Stomach (tissue), 9 donors: Measurements from ENCODE around the gene CRTC1. TPM values are rescaled to one million over a fixed set of nuclear protein-coding genes. Genes with fewer than 3 reads are reported as not detected.

Source experiments
- DNase-seq, 2 donors: peaks; one replicate each; pipeline versions ENCODE4 v3.0.0 to v3.0.0-alpha.2; 2013 to 2019
- H3K27ac ChIP-seq, 5 donors: fragments of 200-600 bp in 4 of 5; sonication (generic) in 4 of 5; one replicate each; pipeline ENCODE4 v1.5.1; 2013 to 2019; ENCODE audit warnings: mild to moderate bottlenecking in 1 of 5, moderate library complexity in 1 of 5
- H3K27me3 ChIP-seq, 3 donors: fragments of 200-600 bp; sonication (generic); one replicate each; pipeline ENCODE4 v1.5.1; 2017 to 2019; ENCODE audit warnings: mixed run types in 1 of 3
- H3K36me3 ChIP-seq, 4 donors: fragments of 200-600 bp; sonication (generic); 1 replicate in 3 of 4; 2 replicates in 1 of 4; pipeline ENCODE4 v1.5.1; 2016 to 2019
- H3K4me1 ChIP-seq, 4 donors: fragments of 200-600 bp; sonication (generic); one replicate each; pipeline ENCODE4 v1.5.1; 2016 to 2019
- H3K4me3 ChIP-seq, 4 donors: fragments of 200-600 bp; sonication (generic) in 3 of 4; one replicate each; pipeline ENCODE4 v1.5.1; 2016 to 2019; ENCODE audit warnings: mild to moderate bottlenecking in 1 of 4
- H3K9me3 ChIP-seq, 4 donors: fragments of 200-600 bp; sonication (generic); one replicate each; pipeline ENCODE4 v1.5.1; 2016 to 2019
- EP300 ChIP-seq: sonication (generic); formaldehyde crosslinking; IDR thresholded peaks from one replicate; pipeline ENCODE4 v1.6.1; 2017; ENCODE audit warnings: antibody characterized with exemption
- POLR2A ChIP-seq, 4 donors: fragments of 450-650 bp; IDR thresholded peaks; one replicate each; pipeline ENCODE4 v1.6.1; 2016; ENCODE audit warnings: antibody characterized with exemption in 4 of 4, control low read depth in 2 of 4, mild to moderate bottlenecking in 1 of 4, moderate library complexity in 1 of 4
- POLR2AphosphoS5 ChIP-seq, 3 donors: sonication (generic); formaldehyde crosslinking; IDR thresholded peaks; one replicate each; pipeline ENCODE4 v1.6.1; 2016; ENCODE audit warnings: antibody characterized with exemption in 3 of 3
- WGBS, 5 donors: extraction: QIAGEN DNeasy Blood & Tissue Kit in 3 of 5; methylation state at CpG; one replicate each; pipeline versions ENCODE4 v1.1.5 to v1.1.7; 2013 to 2018; 5-methylcytosine and 5-hydroxymethylcytosine counted together
- intact Hi-C: fragments of 100-400 bp; cut with DNase I; formaldehyde crosslinking; loops from one replicate; pipeline ENCODE4 v1.15.1; 2023; ENCODE audit warnings: low total_unique reads
- polyA plus RNA-seq, 3 donors: library from polyadenylated mRNA; stranded (reverse); fragments of 200-250 nt; gene quantifications; one replicate each; pipeline ENCODE4 v1.2.3, GENCODE V29; 2013
- total RNA-seq, 5 donors: library from RNA; depleted of rRNA; stranded (reverse); fragments of >200 nt; gene quantifications; one replicate each; pipeline versions ENCODE4 v1.1.0 to v1.2.3, GENCODE V29; 2014 to 2016
- TF ChIP-seq, protein P1 (sequence below), 7 experiments: fragments of 450-650 bp in 4 of 7; fragments of 200-600 bp in 3 of 7; sonication (generic) in 3 of 7; IDR thresholded peaks; one replicate each; pipeline ENCODE4 v1.5.1; 2016 to 2019; ENCODE audit warnings: antibody characterized with exemption in 7 of 7, control low read depth in 2 of 7, mild to moderate bottlenecking in 1 of 7
- donor health status: healthy with polysubstance abuse.
- donor health status: Bipolar disorder and iron deficiency.
- donor health status: healthy.

Gene CRTC1
- total and polyA plus RNA-seq, 8 donors: 4.2 to 28.0 (median 4.6) TPM; not detected in 1

GRCh38 chr19:18671303-18672043 lies 12.0 kb upstream of the CRTC1 start:
- intact Hi-C loops: no loop called here
- WGBS, 5 donors: 79 to 92% (median 87%) methylated on average over 35 of the region's 35 CpGs
- TF ChIP-seq EP300 (no peak), POLR2AphosphoS5 (IDR thresholded peaks at IDR 0.05) (no peak), POLR2A (IDR thresholded peaks at IDR 0.05) (no peak)
- TF ChIP-seq, protein P1, sequence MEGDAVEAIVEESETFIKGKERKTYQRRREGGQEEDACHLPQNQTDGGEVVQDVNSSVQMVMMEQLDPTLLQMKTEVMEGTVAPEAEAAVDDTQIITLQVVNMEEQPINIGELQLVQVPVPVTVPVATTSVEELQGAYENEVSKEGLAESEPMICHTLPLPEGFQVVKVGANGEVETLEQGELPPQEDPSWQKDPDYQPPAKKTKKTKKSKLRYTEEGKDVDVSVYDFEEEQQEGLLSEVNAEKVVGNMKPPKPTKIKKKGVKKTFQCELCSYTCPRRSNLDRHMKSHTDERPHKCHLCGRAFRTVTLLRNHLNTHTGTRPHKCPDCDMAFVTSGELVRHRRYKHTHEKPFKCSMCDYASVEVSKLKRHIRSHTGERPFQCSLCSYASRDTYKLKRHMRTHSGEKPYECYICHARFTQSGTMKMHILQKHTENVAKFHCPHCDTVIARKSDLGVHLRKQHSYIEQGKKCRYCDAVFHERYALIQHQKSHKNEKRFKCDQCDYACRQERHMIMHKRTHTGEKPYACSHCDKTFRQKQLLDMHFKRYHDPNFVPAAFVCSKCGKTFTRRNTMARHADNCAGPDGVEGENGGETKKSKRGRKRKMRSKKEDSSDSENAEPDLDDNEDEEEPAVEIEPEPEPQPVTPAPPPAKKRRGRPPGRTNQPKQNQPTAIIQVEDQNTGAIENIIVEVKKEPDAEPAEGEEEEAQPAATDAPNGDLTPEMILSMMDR (IDR thresholded peaks at IDR 0.05): no peak

GRCh38 chr19:18672044-18672451 lies 11.4 kb upstream of the CRTC1 start:
- Histone ChIP-seq H3K4me1 (peaks cover 10 to 52% (median 21%) of the 10 kb centered on the region in 4 donors), H3K36me3 (peaks cover 21 to 42% (median 41%) of the 10 kb centered on the region in 4 donors), H3K4me3 (no peak overlapping the region), H3K27ac (peak overlapping the region in 3 of 5 donors; percentile 10 to 55 (median 22)), H3K9me3 (no peaks in the 10 kb centered on the region), H3K27me3 (no peaks in the 10 kb centered on the region)
- intact Hi-C loops: no loop called here
- 52 to 71% (median 60%) methylated on average over 3 to 24 of the region's 24 CpGs for whole genome bisulfite sequencing, 5 donors
- TF ChIP-seq, protein P1 (IDR thresholded peaks at IDR 0.05): no peak
- TF ChIP-seq EP300: no peak
- TF ChIP-seq POLR2AphosphoS5 (IDR thresholded peaks at IDR 0.05): no peak
- TF ChIP-seq POLR2A (IDR thresholded peaks at IDR 0.05): no peak
- DNase-seq: no peak

More at GRCh38 chr19:18671303-18672043, 12.0 kb upstream of the CRTC1 start:
- no peaks in the 10 kb centered on the region for H3K27me3 ChIP-seq
- H3K4me3 ChIP-seq: no peak overlapping the region
- peak overlapping the region in 2 of 5 donors; percentile 35 to 55 for H3K27ac ChIP-seq
- H3K36me3 ChIP-seq: peaks cover 21 to 48% (median 45%) of the 10 kb centered on the region in 4 donors
- H3K4me1 ChIP-seq: peaks cover 10 to 54% (median 21%) of the 10 kb centered on the region in 4 donors
- no peaks in the 10 kb centered on the region for H3K9me3 ChIP-seq
- no peak for DNase-seq

- intact Hi-C loops: no loop called here
- WGBS, 5 donors: 29 to 62% (median 45%) methylated on average over 13 of the region's 13 CpGs
- H3K27me3 ChIP-seq: no peaks in the 10 kb centered on the region
- peaks cover 13 to 60% (median 24%) of the 10 kb centered on the region in 4 donors for H3K4me1 ChIP-seq
- H3K36me3 ChIP-seq: peaks cover 16 to 35% (median 34%) of the 10 kb centered on the region in 4 donors
- TF ChIP-seq POLR2AphosphoS5 (IDR thresholded peaks at IDR 0.05) (no peak), EP300 (no peak), POLR2A (IDR thresholded peaks at IDR 0.05) (no peak)
- TF ChIP-seq, protein P1 (IDR thresholded peaks at IDR 0.05): no peak
- no peak overlapping the region for H3K4me3 ChIP-seq
- DNase-seq: peak; percentile 38 to 73
- no peaks in the 10 kb centered on the region for H3K9me3 ChIP-seq
- H3K27ac ChIP-seq: peak overlapping the region in 3 of 5 donors; percentile 10 to 55 (median 22)
These were observed 10.7 kb upstream of the CRTC1 start for GRCh38 chr19:18672606-18673337.

DNA sequence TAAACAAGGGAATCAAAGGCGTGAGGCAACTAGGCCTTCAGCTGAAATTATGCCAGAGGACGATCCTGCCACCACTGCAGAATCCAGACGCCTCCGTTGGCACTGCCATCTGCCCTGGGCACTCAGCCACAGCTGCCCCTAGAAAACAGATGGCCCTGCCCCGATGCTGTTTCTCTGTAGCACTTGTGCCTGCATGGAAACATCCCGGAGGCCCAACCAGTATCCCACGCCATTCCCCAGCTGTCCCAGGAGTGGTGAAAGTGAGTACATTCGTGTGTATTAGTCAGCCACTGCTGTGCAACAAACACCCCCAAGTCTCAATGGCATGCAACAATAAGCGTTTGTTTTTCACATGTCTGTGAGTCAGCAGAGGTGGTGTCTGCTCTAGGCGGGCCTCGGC lies 8.9 kb upstream of the CRTC1 start:
- H3K4me1 ChIP-seq: peaks cover 18 to 71% (median 31%) of the 10 kb centered on the region in 4 donors
- H3K4me3 ChIP-seq: no peak overlapping the region
- intact Hi-C loops: no loop called here
- H3K36me3 ChIP-seq: peaks cover 0 to 17% (median 15%) of the 10 kb centered on the region in 4 donors
- TF ChIP-seq, protein P1 (IDR thresholded peaks at IDR 0.05): no peak
- TF ChIP-seq POLR2AphosphoS5 (IDR thresholded peaks at IDR 0.05): peak in 1 of 3 donors; percentile 1
- no peaks in the 10 kb centered on the region for H3K9me3 ChIP-seq
- H3K27ac ChIP-seq: peak overlapping the region in 1 of 5 donors; percentile 52
- H3K27me3 ChIP-seq: no peaks in the 10 kb centered on the region
- WGBS, 5 donors: 60 to 72% (median 70%) methylated on average over 7 to 11 of the region's 11 CpGs
- DNase-seq: peak in 1 of 2 donors; percentile 65
